Stimulated activated CD8-positive, alpha-beta memory T cell treated with anti-CD3 and anti-CD28 coated beads, Interleukin-12 subunit alpha, Interleukin-12 subunit beta, amount 100 ng/mL, for 1 hour (primary cell): ENCODE data around the gene STK11IP.

Source experiments
- DNase-seq: peaks from one replicate; pipeline ENCODE4 v3.0.0-alpha.2; 2020; ENCODE audit warnings: low read depth

Gene STK11IP

GRCh38 chr2:219597552-219598307 is at the start of gene STK11IP:
TSS of gene STK11IP (plus strand) at chr2:219597857. CDS start at chr2:219598120, 263 bp downstream.
- peak; percentile 83 for DNase-seq

GRCh38 chr2:219548990-219549389 is 48.7 kb upstream of the STK11IP start:
- no peak for DNase-seq

- DNase-seq: no peak
These were observed 48.0 kb upstream of the STK11IP start for GRCh38 chr2:219549619-219550018.

- DNase-seq: no peak
These were observed 45.9 kb upstream of the STK11IP start for GRCh38 chr2:219551441-219552381.

GRCh38 chr2:219552382-219553167 is 45.1 kb upstream of the STK11IP start:
- DNase-seq: peak; percentile 69

- no peak for DNase-seq
These were observed 44.6 kb upstream of the STK11IP start for GRCh38 chr2:219553168-219553417.

GRCh38 chr2:219553463-219553963 is 44.1 kb upstream of the STK11IP start:
- no peak for DNase-seq

GRCh38 chr2:219554350-219554749 is 43.3 kb upstream of the STK11IP start:
- DNase-seq: no peak

- DNase-seq: no peak
These were observed 41.7 kb upstream of the STK11IP start for GRCh38 chr2:219555956-219556355.

- DNase-seq: no peak
These were observed 41.2 kb upstream of the STK11IP start for GRCh38 chr2:219556413-219556812.

- DNase-seq: no peak
These were observed 40.3 kb upstream of the STK11IP start for GRCh38 chr2:219557320-219557719.

- DNase-seq: no peak
These were observed 39.6 kb upstream of the STK11IP start for GRCh38 chr2:219557791-219558785.

GRCh38 chr2:219559156-219559915 is 38.3 kb upstream of the STK11IP start:
- no peak for DNase-seq

GRCh38 chr2:219560037-219560892 is 37.4 kb upstream of the STK11IP start:
- no peak for DNase-seq

- DNase-seq: no peak
These were observed 36.8 kb upstream of the STK11IP start for GRCh38 chr2:219560893-219561178.

- no peak for DNase-seq
These were observed 36.2 kb upstream of the STK11IP start for GRCh38 chr2:219561179-219562048.

- DNase-seq: no peak
These were observed 35.3 kb upstream of the STK11IP start for GRCh38 chr2:219562049-219563020.
